ENCODE measurements around the gene DLK2. TPM values are rescaled to one million over a fixed set of nuclear protein-coding genes. Genes with fewer than 3 reads are reported as not detected.

The DLK2 gene
- total RNA-seq, 1 donor from 2014 or later: 3.9 TPM

DNA sequence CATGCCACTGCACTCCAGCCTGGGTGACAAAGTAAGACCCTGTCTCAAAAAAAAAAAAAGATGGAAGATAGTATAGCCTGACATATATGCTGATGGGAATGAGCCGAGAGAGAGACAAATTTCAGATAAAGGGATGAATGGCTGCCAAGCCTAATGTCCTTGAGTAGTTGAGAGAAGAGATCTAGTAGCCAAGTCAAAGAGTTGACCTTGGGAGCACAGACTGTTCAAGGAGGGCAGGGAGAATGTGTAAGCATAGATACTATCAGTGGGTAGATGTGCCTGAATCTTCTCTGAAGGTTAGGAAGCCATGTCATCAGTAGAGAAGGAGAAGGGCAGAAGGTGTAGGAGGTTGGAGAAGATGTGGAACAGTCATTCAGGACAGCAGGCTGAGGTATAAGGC is 48.1 kb downstream of the DLK2 start:
- Histone ChIP-seq H3K4me1 (no peaks in the 10 kb centered on the region), H3K4me3 (no peak overlapping the region), H3K27me3 (no peaks in the 10 kb centered on the region), H3K27ac (no peak overlapping the region), H3K36me3 (no peaks in the 10 kb centered on the region), H3K9me3 (no peaks in the 10 kb centered on the region)
- TF ChIP-seq, protein P1, sequence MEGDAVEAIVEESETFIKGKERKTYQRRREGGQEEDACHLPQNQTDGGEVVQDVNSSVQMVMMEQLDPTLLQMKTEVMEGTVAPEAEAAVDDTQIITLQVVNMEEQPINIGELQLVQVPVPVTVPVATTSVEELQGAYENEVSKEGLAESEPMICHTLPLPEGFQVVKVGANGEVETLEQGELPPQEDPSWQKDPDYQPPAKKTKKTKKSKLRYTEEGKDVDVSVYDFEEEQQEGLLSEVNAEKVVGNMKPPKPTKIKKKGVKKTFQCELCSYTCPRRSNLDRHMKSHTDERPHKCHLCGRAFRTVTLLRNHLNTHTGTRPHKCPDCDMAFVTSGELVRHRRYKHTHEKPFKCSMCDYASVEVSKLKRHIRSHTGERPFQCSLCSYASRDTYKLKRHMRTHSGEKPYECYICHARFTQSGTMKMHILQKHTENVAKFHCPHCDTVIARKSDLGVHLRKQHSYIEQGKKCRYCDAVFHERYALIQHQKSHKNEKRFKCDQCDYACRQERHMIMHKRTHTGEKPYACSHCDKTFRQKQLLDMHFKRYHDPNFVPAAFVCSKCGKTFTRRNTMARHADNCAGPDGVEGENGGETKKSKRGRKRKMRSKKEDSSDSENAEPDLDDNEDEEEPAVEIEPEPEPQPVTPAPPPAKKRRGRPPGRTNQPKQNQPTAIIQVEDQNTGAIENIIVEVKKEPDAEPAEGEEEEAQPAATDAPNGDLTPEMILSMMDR (IDR thresholded peaks at IDR 0.05): no peak
- TF ChIP-seq POLR2AphosphoS5 (IDR thresholded peaks at IDR 0.05; ENCODE audit: insufficient read depth in 1 of 2, low read depth in 1 of 2) (no peak), POLR2A (IDR thresholded peaks at IDR 0.05) (no peak)
- intact Hi-C loops (cut with DNase I): no loop called here
- DNase-seq (ENCODE audit: extremely low spot score in 2 of 2): no peak

DNA sequence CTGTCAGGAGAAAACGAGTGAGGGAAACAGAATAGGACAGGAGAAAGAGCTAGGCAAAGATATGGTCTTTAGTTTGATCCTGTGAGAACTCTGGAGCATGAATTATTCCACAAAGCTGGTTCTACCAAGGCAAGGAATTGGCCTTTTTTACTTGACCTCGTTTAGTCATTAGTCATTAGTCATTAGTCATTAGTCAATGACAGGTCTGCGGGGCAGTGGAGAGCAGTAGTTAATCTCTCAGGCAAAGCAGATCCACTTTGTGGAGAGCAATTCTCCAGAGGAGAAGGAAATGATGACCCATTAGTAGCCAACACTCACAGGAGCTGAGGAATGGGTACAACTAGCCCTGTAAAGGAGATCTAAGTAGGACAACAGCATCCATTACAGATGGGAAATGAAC is 50.0 kb downstream of the DLK2 start:
- no peaks in the 10 kb centered on the region for H3K27me3 ChIP-seq
- H3K9me3 ChIP-seq: no peaks in the 10 kb centered on the region
- no peak overlapping the region for H3K27ac ChIP-seq
- no peak for DNase-seq (ENCODE audit: extremely low spot score in 2 of 2)
- TF ChIP-seq POLR2A (IDR thresholded peaks at IDR 0.05) (no peak), POLR2AphosphoS5 (IDR thresholded peaks at IDR 0.05; ENCODE audit: insufficient read depth in 1 of 2, low read depth in 1 of 2) (no peak)
- TF ChIP-seq, protein P1 (IDR thresholded peaks at IDR 0.05): no peak
- no peaks in the 10 kb centered on the region for H3K36me3 ChIP-seq
- no peak overlapping the region for H3K4me3 ChIP-seq
- intact Hi-C loops (cut with DNase I): no loop called here
- H3K4me1 ChIP-seq: no peaks in the 10 kb centered on the region

DNA sequence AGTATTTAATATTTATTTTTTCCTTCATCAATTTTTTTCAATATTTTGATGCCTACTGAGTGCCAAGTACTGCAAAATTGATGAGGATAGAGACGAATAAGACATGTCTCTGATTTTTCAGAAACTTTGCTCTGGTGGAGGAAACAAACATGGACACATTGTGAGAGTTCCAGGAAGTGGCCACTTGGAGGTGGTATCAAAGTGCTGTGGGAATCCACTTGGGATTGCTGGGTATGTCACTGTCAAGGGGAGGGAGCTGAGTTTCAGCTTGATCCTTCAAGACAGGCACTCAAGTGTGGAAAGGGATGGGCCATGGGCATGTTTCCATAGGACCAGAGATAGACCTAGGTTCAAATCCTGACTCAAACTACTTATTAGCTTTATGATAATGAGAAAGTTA is 52.5 kb downstream of the DLK2 start:
- intact Hi-C loops (cut with DNase I): no loop called here
- no peaks in the 10 kb centered on the region for H3K36me3 ChIP-seq
- no peaks in the 10 kb centered on the region for H3K4me1 ChIP-seq
- H3K4me3 ChIP-seq: no peak overlapping the region
- TF ChIP-seq POLR2AphosphoS5 (IDR thresholded peaks at IDR 0.05; ENCODE audit: insufficient read depth in 1 of 2, low read depth in 1 of 2): no peak
- TF ChIP-seq, protein P1 (IDR thresholded peaks at IDR 0.05): no peak
- no peak for TF ChIP-seq POLR2A (IDR thresholded peaks at IDR 0.05)
- H3K27ac ChIP-seq: no peak overlapping the region
- H3K9me3 ChIP-seq: no peaks in the 10 kb centered on the region
- no peak for DNase-seq (ENCODE audit: extremely low spot score in 2 of 2)
- H3K27me3 ChIP-seq: no peaks in the 10 kb centered on the region

DNA sequence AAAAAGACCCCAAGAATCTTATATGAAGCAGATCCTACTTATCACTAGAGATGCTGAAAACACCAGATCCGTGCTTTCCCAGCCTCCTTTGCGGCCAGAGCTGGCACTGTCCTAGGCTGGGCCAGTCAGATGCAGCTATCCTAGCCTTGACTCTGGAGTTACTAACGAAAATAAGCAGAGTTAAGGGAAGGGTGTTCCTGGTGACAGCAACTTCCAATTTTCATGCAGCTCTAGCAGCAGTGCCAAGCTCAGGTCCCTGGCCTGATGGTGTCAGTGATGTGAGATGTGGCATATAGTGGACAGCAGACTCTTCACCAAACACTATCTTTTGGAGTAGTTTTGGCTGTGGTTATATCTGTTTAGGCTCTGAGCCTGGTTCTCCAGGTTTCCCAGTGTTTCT is 53.6 kb downstream of the DLK2 start:
- H3K4me1 ChIP-seq: no peaks in the 10 kb centered on the region
- DNase-seq (ENCODE audit: extremely low spot score in 2 of 2): no peak
- no peak overlapping the region for H3K27ac ChIP-seq
- TF ChIP-seq POLR2A (IDR thresholded peaks at IDR 0.05) (no peak), POLR2AphosphoS5 (IDR thresholded peaks at IDR 0.05; ENCODE audit: insufficient read depth in 1 of 2, low read depth in 1 of 2) (no peak)
- TF ChIP-seq, protein P1 (IDR thresholded peaks at IDR 0.05): no peak
- intact Hi-C loops (cut with DNase I): no loop called here
- H3K36me3 ChIP-seq: no peaks in the 10 kb centered on the region
- H3K9me3 ChIP-seq: no peaks in the 10 kb centered on the region
- H3K4me3 ChIP-seq: no peak overlapping the region
- no peaks in the 10 kb centered on the region for H3K27me3 ChIP-seq

Small RNA genes within 50 kb of the gene (microRNA-seq; reads per million reads assigned to microRNA genes)
- gene MIR6780B (ENCODE audit: borderline number of aligned reads, borderline replicate concordance): not detected

Small RNA genes within 50 kb of the gene (small RNA-seq; reads per million reads assigned to genes)
- not detected for gene MIR6780B
- gene RNU6-1113P: not detected

Other genes starting within 250 kb of the DLK2 start
- gene DNPH1, start 226.1 kb downstream of the DLK2 start, total RNA-seq: 61.9 TPM
- not detected for gene TTBK1, start 212.1 kb downstream of the DLK2 start, total RNA-seq
- gene SLC22A7, start 157.3 kb downstream of the DLK2 start, total RNA-seq: not detected
- not detected for gene CRIP3, start 146.7 kb downstream of the DLK2 start, total RNA-seq
- 17.2 TPM for gene ZNF318, start 85.9 kb downstream of the DLK2 start, total RNA-seq
- gene ABCC10, start 28.0 kb downstream of the DLK2 start, total RNA-seq: 22.8 TPM
- gene TJAP1, start 22.0 kb upstream of the DLK2 start, total RNA-seq: 27.5 TPM
- gene LRRC73, start 54.8 kb upstream of the DLK2 start, total RNA-seq: not detected
- 80.0 TPM for gene YIPF3, start 61.4 kb upstream of the DLK2 start, total RNA-seq
- gene POLR1C, start 61.5 kb upstream of the DLK2 start, total RNA-seq: 34.1 TPM
- gene XPO5, start 120.5 kb upstream of the DLK2 start, total RNA-seq: 24.3 TPM
- 11.3 TPM for gene POLH, start 120.6 kb upstream of the DLK2 start, total RNA-seq
- gene GTPBP2, start 173.7 kb upstream of the DLK2 start, total RNA-seq: 45.7 TPM
- gene MAD2L1BP, start 180.3 kb upstream of the DLK2 start, total RNA-seq: 58.4 TPM
- gene RSPH9, start 189.5 kb upstream of the DLK2 start, total RNA-seq: 0.74 TPM
- gene MRPS18A, start 232.2 kb upstream of the DLK2 start, total RNA-seq: 31.9 TPM

Measured in vagina (tissue), 2 donors.